Astrocyte of the spinal cord (primary cell): ENCODE data around the gene ATXN1.

Experiments used
- DNase-seq: peaks from one replicate; pipeline ENCODE4 v3.0.0; 2011; ENCODE audit warnings: low read depth, low spot score
- H3K4me3 ChIP-seq: 2 replicates; pipeline ENCODE4 v1.5.1; 2011; ENCODE audit warnings: low read depth, mild to moderate bottlenecking, low read length, moderate library complexity
- CTCF ChIP-seq: IDR thresholded peaks from 2 replicates; pipeline ENCODE4 v1.5.1; 2012; ENCODE audit warnings: low read depth, mild to moderate bottlenecking, low read length, inconsistent platforms
- in situ Hi-C: cut with HindIII; loops from 2 replicates; pipeline ENCODE4 v1.10.0; 2017; ENCODE audit warnings: low sequenced_read_pairs

ATXN1 gene

GRCh38 chr6:16594849-16595248 lies 166.4 kb downstream of the ATXN1 start:
- no peak for TF ChIP-seq CTCF
- in situ Hi-C loops: no loop called here
- H3K4me3 ChIP-seq: no peak overlapping the region
- DNase-seq: no peak

- TF ChIP-seq CTCF: no peak
- in situ Hi-C loops: no loop called here
- H3K4me3 ChIP-seq: no peak overlapping the region
- DNase-seq: no peak
Measured at GRCh38 chr6:16592223-16592911, 168.9 kb downstream of the ATXN1 start.

GRCh38 chr6:16591396-16592222 lies 169.7 kb downstream of the ATXN1 start:
- TF ChIP-seq CTCF: no peak
- in situ Hi-C loops: no loop called here
- DNase-seq: no peak
- no peak overlapping the region for H3K4me3 ChIP-seq

- in situ Hi-C loops: no loop called here
- DNase-seq: no peak
- no peak for TF ChIP-seq CTCF
Measured at GRCh38 chr6:16585805-16586204, 175.5 kb downstream of the ATXN1 start.

GRCh38 chr6:16583144-16583762 lies 178.0 kb downstream of the ATXN1 start:
- TF ChIP-seq CTCF: no peak
- H3K4me3 ChIP-seq: no peak overlapping the region
- DNase-seq: no peak
- in situ Hi-C loops: no loop called here

More at GRCh38 chr6:16585805-16586204, 175.5 kb downstream of the ATXN1 start:
- no peak overlapping the region for H3K4me3 ChIP-seq

- in situ Hi-C loops: no loop called here
- no peak for TF ChIP-seq CTCF
- DNase-seq: no peak
- H3K4me3 ChIP-seq: no peak overlapping the region
Measured at GRCh38 chr6:16582446-16583143, 178.7 kb downstream of the ATXN1 start.
